Choroid plexus epithelial cell (primary cell): ENCODE data around the gene GPR107.
"Not testable (repeated sequence)": the region's sequence is repeated elsewhere in the genome, so short reads cannot be mapped to it uniquely, and the experiment has no call there.

ENCODE experiments used
- DNase-seq: peaks from one replicate; pipeline ENCODE4 v3.0.0-alpha.2; 2010; ENCODE audit warnings: low read depth
- H3K4me3 ChIP-seq: 2 replicates; pipeline ENCODE4 v1.5.1; 2011; ENCODE audit warnings: low read depth, mild to moderate bottlenecking, control low read depth, low read length, moderate library complexity
- CTCF ChIP-seq: conservative IDR thresholded peaks from 2 replicates; pipeline ENCODE4 v1.5.1; 2011; ENCODE audit warnings: low read depth, mild to moderate bottlenecking, control low read depth, inconsistent platforms, low read length, moderate library complexity

The GPR107 gene

DNA sequence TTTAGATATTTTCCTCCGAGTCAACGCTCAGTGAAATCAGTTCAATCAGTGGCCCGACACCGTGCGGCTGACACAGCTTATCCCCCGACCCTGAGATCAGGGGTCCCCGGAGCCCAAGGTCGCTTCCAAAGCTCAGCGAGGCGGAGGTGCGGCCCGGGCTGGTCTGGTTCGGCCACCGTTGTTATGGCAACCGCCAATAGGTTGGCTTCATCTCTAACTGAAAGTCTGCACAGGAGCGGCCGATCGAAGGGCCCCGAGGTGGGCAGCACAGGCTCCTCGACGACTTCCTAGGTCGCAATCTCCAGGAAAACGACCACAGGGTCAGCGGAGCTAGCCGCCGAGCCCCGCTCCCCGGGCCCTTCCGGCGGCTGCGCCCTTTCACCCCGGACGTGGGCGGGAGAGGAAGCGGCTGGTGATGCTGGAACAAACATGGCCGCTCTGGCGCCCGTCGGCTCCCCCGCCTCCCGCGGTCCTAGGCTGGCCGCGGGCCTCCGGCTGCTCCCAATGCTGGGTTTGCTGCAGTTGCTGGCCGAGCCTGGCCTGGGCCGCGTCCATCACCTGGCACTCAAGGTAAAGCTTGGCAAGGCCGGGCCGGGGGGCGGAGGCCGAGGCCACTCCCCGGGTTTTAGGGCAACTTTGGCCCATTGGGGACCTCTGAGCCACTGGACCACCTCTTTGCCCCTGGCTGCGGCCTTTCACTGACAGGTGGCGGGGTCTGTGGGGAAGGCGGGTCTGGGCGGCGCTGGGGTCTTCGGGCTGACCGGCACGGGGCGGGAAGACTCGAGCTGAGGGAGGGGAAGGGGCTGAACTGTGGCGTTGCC lies at the start of gene GPR107:
Gene GPR107 (plus strand): TSS at position 403 of the 821 bp plus-strand sequence. CDS start 27 bp downstream, at position 430.
- TF ChIP-seq CTCF: no peak
- peak within 1 kb of the TSS; percentile 90 for H3K4me3 ChIP-seq

GRCh38 chr9:130003943-130004552 lies 49.7 kb upstream of the GPR107 start:
- TF ChIP-seq CTCF: no peak
- no peak for DNase-seq
- no peak overlapping the region for H3K4me3 ChIP-seq

More for the DNA sequence above, at the start of gene GPR107:
- peak; percentile 72 for DNase-seq

- H3K4me3 ChIP-seq, DNase-seq: not testable (repeated sequence)
Observed at GRCh38 chr9:130006952-130007351, 46.8 kb upstream of the GPR107 start.

DNA sequence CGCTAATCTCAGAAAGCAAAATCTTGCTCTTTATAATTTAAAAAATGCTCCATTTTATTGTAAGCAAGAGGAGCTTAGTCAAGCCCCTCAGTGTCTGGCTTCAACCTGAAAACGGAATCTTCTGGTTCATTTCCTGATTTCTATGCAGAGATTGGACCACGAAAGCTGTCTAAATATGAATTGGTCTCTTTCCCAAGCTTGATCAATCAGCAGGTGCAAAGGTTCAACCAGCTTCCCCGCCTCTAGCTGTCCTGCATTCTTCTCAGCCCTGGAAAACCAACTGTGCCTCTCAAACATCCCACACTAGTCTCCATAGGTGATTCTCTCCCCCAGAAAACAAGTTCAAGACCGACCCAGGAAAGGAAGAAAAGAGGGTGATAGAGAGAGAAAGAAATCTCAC lies 45.2 kb upstream of the GPR107 start:
- DNase-seq: no peak
- TF ChIP-seq CTCF: no peak
- no peak overlapping the region for H3K4me3 ChIP-seq

DNA sequence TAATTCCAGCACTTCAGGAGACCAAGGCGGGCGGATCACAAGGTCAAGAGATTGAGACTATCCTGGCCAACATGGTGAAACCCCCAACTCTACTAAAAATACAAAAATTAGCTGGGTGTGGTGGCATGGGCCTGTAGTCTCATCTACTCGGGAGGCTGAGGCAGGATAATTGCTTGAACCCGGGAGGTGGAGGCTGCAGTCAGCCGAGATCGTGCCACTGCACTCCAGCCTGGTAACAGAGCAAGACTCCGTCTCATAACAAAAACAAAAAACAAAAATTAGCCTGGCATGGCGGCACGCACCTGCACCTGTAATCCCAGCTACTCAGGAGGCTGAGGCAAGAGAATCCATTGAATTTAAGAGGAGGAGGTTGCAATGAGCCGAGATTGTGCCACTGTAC lies 44.2 kb upstream of the GPR107 start:
- DNase-seq, H3K4me3 ChIP-seq: not testable (repeated sequence)

DNA sequence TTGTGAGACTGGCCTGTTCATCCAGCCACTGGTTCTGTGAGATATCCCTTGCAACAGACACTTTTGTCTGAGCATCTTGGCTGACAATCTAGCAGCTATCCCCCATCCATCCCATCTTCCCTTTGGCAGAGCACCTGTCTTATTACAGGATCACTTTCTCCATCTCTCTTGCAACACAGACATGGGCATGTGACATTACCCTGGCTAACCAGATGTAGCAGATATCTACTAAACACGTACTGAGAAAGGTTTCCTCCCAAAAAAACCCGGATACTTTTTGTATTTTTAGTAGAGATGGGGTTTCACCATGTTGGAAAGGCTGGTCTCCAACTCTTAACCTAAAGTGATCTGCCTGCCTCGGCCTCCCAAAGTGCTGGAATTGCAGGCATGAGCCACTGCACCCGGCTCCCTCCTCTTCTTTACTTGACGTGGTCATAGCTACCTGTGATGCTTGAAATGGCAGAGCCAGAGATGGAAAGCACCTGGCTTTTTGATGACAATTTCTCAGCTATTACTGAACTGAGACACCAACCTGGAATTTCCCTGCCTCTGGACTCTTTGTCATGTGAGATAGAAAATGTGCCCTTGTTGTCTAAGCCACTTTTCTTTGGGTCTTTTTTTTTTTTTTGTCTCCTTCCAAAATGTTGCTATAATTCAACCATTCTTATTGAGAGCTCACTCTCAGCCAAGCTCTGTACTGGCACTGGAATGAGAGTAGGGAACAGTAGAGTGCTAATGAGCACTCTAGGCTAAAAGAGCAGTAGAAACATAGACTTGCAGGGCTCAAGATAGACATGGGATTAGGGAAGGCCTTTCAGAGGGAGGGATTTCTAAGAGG lies 43.3 kb upstream of the GPR107 start:
- TF ChIP-seq CTCF: no peak
- no peak for DNase-seq
- H3K4me3 ChIP-seq: no peak overlapping the region

DNA sequence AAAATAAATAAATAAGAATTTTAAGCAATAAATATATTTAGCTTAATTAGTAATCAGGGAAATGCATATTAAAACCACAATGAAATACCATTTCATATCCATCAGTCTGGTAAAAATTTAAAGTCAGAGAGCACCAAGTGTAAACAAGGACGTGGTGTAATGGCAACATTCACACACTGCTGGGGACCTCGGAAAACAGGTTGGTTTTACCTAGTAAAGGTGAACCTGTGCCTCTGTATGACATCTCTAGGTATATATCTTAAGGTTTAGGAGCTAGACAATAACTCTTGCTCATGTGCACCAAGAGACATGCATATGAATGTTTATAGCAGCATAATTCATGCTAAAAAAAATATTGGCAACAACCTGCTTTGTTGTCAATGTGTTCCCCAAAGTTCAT lies 40.4 kb upstream of the GPR107 start:
- no peak for TF ChIP-seq CTCF
- no peak overlapping the region for H3K4me3 ChIP-seq
- no peak for DNase-seq
